ENCODE data around the gene ANKRD16.
"Not testable (repeated sequence)": the region's sequence is repeated elsewhere in the genome, so short reads cannot be mapped to it uniquely, and the experiment has no call there.

Gene ANKRD16

DNA sequence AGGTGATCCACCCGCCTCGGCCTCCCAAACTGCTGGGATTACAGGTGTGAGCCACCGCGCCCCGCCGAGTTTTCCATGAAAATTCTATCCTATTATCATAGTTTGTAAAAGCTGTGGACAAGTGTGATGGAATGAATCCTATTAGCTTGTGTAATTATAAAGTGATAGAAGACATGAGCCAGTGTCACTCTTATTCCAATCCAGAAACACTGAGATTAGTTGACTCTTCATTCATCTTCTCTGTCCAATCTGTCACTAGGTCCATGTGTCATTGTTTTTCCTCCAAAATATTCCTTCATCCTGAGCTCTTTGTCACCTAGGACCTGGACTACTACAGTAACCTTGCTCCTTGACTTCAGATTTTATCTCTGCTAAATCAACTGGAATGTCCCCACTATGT lies 13.9 kb upstream of the ANKRD16 start:
- no peak for DNase-seq (ENCODE audit: low spot score)

DNA sequence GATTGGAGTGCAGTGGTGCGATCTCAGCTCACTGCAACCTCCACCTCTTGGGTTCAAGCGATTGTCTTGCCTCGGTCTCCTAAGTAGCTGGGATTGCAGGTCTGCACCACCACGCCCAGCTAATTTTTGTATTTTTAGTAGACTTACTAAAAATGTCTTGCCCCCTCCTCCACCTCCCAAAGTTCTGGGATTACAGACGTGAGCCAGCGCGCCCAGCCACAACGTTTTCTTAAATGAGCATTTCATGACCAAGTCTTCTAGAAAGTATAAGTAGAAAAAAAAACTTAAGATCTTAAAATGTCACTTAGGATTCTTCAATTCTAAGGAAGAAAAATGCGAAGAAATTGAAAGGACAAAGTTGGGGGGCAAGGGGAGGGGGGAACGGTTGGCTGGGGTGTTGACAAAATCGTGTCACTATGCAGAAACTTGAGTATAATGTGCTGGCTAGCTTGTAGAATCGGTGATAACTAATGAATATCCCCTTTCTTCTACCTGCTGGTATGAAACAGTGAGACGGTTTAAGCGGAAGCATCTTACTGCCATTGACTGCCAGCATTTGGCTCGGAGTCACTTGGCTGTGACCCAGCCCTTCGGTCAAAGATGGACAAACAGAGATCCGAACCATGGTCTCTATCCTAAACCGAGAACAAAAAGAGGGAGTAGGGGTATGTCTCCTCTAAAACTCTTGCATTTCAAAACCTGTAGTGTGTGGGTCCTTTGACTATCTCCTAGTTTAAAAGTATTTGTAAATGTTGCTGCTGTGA lies 13.0 kb upstream of the ANKRD16 start:
- DNase-seq (ENCODE audit: low spot score): no peak

DNA sequence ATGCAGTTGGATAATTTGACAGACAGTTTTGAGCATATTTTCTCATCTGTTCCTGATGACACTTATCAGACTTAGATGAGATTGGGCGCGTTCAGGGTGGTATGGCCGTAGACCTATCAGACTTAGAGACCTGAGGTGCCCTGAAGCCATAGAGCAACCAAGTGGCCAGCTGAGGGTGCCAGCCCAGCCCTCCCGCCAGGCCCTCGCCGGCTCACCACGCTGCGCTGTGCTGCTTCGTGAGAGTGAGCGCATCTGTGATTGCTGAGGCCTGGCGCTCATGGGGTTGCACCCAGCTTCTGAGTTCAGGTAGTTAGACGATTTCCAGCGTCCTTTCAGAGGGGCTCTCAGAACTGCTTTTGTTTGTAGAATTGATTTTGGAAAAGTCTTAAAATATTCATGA lies 10.6 kb upstream of the ANKRD16 start:
- no peak for DNase-seq (ENCODE audit: low spot score)

DNA sequence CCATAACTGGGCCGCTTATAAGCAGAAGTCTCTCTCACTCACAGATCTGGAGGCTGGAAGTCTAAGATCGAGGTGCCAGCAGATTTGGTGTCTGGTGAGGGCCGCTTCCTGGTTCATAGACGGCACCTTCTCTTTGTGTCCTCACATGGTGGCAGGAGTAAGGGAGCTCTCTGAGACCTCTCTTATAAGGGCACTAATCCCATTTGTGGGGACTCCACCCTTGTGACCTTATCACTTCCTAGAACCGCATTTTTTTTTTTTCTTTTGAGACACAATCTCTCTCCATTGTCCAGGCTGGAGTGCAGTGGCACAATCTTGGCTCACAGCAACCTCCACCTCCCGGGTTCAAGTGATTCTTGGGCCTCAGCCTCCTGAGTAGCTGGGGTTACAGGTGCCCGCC lies 8.5 kb upstream of the ANKRD16 start:
- no peak for DNase-seq (ENCODE audit: low spot score)

DNA sequence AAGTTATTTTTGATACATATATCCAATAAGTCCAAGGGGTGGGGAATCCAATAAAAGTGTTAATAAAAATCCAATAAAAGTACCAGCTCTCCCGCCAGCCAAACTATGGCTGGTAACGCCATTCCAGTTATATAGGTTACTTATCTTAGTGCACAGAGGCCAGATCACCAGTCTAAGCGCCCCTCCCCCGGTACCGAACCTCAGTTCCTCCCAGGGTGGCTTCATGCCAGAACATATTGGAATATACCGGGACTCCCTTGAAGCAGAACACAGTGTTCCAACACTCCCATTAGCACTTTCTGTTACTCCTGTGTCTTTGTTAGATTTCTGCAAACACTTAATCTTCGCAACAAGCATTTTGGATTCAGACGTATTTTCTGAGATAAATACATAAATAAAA lies 7.8 kb upstream of the ANKRD16 start:
- DNase-seq (ENCODE audit: low spot score): no peak

DNA sequence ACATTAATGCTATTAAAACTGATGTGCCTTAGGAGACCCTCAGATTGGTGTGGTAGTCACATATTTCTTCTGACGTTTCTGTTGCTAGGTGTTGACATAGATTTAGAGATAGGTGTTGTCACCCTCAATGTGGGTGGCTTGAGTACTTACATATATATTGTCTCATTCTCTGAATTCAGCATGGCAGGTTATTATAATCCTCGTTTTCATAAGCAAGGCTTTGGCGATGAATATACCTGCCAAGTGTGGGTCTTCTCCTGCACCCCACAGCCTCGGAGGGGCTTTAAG lies 7.3 kb upstream of the ANKRD16 start:
- DNase-seq (ENCODE audit: low spot score): no peak

DNA sequence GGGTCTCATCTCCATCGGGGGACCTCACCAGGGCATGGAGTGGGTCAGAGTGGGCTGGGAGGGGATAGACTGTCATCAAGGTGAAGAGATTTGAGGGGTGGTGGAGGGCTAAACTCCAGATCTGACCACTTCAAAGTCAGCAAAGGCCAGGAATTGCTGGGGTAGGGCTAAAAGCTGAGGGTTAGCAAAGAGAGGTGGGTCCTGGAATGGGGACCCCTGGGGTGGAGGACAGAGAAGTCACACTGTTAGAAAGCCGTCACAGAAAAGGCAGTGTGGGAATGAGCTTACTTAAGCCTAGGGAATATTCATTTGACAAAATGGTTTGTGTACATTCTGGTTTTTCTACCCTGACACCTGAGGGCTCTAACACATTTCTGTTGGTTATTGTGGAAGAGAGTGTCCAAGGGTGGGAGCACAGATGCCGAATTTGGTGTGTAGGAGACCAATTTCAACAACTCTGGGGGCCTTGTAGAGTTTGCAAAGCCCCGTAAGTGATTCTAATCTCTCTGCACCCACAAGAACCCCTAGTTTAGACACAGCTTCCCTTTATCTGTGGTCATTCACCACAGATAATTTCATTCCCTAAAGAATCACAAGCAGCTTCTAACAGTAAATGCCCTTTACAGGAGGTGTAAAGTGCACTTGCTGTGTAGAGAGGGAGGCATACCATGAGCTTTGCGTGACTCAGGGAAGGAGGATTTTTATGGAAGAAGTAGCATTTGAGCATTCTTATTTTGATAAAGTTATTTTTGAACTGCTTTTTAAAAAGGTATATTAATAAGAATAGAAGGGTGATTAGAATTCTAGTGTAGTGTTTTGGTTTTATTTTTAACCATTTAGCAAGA lies 6.7 kb upstream of the ANKRD16 start:
- DNase-seq (ENCODE audit: low spot score): peak; percentile 31

DNA sequence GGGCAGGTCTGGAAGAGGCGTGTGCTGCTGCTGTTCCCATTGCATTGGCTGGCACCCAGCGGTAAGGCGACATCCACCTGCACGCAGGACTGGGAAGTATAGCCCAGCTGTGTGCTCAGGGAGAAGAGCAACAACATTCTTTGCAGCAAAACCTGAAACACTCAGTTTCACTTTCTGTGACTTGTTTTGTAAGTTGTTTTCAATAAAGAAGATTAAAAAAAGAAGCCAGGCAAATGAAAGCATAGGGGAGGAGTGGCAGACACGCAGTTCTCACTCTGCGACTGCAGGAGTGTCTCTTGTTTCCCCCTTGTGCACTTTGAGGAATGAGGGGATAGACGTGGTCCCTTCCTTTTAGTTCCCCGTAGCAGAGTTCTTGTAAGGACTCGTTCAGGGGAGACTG lies 6.1 kb upstream of the ANKRD16 start:
- no peak for DNase-seq (ENCODE audit: low spot score)

DNA sequence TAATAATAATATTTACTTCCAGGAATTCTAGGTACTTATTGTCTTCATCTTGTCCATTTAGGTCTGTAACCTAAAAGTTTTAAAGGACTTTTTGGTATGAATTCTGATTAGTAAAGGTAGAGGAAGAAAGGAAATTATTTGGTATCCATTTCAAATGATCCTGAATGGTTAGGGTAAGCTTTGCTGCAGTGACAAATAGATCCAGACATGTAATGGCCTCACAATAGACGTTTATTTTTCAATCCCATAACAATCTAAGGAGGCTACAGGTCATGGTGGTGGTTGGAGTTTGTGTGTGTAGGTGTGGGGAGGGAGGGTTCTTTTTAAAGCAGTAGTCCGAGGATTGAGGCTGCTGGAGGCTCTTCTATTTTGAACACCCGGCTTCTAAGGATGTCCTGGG lies 5.7 kb upstream of the ANKRD16 start:
- no peak for DNase-seq (ENCODE audit: low spot score)

DNA sequence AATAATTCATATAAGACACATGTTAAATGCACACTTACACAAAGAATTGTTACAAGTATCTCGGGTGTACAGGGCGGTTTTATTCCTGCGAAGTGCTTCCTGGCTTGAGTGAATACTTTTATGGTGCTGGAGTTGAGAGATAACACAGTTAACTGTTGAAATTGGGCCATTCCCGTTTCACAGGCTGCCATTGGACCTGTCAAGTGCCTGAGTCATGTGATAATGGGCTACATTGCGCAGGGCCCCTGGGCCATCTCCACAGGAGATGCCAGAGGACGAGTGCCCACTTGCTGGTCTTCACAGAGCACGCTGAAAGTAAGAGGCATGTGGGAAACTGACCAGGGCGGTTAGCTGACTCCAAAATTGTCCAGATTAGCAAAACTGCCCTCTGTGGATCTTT lies 5.2 kb upstream of the ANKRD16 start:
- no peak for DNase-seq (ENCODE audit: low spot score)

DNA sequence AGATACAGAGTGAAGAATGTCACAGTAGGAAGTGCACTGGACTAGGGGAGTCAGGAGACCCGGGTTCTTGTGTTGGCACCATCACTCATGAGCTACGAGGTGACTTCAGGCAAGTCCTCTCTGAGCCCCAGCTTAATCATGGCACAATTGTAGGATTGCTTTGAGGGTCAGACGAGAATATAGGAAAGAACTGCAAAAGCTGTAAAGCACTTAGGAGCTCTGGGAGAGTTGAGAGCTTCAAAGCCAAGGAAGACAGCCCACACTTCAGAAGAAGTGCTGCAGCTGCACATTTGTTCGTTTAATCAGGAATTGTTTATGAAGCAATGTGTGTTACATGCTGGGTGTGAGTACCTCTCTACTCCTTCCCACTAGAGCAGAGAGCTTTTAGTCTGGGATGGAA lies 4.7 kb upstream of the ANKRD16 start:
- DNase-seq (ENCODE audit: low spot score): no peak

DNA sequence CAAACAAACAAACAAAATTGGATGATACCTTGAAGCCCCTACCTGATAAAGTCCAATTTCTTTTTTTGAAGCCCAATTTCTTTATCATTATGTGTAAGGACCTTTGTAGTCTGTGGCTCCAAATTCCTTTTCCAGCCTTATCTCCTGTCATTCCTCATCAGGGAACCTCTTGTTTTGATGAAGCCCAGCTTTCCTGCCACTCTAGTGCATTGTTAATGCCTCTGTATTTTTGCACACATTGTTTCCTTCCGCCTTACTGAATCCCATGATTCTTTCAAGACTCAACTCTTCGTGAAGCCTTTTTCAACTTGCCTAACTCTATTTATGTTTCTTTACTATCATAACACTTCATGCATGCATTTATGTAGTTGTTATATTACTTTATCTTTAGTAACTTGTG lies 3.6 kb upstream of the ANKRD16 start:
- no peak for DNase-seq (ENCODE audit: low spot score)

DNA sequence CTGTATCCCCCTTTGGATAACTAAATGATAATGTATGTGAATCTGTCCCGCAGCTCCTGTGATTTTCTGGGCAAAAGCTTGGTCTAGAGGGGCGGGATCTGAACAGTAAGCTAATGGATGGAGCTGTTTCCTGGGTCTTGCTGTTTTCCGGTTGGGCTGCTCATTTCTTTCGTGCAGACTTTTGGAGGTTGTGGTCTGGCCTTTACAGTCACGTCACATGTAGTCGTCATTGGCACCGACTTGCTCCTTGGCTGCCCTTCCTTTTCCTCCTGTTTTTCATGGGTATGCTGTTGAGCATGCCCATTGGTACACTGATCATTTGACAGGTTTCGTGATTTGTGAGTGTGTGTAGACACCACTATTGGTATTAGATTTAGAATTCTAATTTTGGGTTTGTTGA lies 2.3 kb upstream of the ANKRD16 start:
- DNase-seq (ENCODE audit: low spot score): no peak

DNA sequence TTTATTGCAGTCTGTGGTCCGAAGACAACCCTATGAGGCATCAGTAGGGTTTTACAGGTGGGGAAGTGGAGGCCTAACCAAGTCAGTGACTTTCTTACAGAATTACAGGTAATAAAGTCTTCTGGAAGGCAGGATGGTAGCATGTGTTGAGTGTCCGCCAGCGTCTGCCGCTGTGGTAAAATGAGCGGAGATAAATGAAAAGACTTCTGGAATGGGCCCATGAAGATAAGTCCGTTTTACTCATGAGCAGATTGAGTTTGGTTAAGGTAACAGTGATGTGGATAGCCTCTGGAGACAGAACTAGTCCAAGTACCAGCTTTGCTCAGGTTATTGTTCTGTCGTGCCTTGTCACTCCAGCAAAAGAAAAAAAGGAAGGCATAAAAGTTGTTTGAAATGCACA lies 1.3 kb upstream of the ANKRD16 start:
- DNase-seq (ENCODE audit: low spot score): no peak

DNA sequence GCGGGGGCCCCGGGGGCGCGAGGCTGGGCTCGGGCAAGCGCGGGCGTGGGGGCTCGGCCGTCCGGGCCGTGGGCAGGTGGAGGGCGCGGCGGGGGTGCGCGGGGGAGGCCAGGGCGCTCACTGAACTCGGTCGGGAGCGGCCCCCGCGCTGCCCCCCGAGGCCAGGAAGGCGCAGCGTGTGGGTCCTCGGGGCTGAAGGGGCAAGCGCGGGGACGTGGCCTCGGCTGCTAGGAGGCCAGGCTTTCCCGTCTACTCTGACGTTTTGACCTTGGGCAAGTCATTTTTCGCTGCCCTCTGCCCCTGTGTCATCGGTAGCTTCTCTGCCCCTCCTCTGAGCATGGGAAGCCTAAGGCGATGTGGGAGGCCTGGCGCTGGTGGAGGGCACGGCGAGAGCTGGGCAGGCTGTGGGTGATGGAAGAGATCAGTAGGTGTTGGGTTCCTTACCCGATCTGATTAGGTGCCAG lies 791 bp upstream of the ANKRD16 start:
- DNase-seq (ENCODE audit: low spot score): no peak

DNA sequence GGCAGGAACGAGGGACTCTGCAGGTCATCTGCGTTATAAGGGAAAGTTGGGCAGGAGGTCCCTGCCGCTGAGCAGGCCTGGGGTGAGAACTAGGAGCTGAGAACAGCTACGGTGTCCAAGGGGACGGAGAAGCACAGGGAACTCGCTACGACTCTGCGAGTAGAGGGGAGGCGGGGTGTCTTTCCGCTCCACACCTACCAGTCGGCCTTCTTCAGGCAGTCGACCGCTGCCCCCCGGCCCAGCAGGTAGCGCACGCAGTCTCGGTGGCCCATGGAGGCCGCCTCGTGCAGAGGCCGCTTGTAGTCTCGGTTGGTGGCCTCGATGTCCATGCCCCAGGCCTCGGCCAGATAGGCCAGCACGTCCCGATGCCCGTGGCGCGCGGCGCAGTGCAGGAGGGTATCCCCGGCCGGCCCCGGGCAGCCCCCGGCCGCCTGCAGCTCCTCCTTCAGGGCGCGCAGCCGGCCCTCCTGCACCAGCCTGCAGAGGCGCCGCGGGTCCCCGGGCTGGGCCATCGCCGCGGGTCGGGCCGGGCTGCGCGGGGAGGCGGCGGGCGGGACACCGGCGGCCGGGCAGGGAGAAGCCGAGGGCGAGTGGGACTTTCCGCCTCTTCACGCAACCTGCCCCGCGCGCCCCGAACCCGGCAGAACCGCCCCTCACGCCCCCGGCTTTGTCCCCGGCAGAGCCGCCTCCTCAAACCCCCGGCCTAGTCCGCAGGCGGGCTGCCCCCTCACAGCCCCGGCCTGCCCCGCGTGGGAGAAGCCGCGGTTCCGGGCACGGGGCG lies 660 bp downstream of the ANKRD16 start:
- DNase-seq (ENCODE audit: low spot score): no peak

DNA sequence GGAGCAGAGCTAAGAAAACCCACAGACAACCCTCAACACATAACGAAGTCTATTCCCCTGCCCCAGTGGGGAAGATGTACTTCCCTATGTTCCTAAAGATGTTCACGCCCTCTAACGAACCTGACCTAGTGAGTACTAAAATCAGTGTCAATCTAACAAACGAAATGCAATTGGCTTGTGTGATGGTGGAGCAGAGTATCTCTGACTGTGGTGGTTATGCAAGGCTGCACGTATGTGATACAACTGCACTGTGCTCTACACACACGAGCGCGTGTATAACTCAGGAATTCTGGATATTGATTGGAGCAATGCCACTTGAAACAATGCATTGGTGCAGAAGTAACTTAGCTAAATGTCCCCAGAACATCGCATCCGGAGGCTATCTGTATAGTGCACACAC lies 1.3 kb downstream of the ANKRD16 start:
- DNase-seq (ENCODE audit: low spot score): peak; percentile 58

DNA sequence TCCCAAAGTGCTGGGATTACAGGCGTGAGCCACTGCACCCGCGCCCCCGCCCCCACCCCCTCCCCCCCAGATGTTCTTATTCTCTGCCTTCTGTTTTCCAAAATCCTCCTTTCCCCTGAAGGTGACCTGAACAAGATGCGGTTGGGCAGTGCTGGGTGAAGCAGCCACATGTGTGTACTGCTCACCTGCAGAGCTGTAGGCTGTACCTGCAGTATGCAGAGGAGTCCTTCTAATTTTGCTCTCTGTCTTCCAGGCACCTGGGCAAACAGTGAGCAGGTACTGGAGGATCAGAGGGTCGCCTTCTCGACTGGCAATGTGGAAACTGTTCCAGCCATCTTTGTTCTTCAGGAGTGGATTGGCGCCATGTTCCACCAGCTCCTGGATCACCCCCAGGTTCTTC lies 2.1 kb downstream of the ANKRD16 start:
- no peak for DNase-seq (ENCODE audit: low spot score)

DNA sequence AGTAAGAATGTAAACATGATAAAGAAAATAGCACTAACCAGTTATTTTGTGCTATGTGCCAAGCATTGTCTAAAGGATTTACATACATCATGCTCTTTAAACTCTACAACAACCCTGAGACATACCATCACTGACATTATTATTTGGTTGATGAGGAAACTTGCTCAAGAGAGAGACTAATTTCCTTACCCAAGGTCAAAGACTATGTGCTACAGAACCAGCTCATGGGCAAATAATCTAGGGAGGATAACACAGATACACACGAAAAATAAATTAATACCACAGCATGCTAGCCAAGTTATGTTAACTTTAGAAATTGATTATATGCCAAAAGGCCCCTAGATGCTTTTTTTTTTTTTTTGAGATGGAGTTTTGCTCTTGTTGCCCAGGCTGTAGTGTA lies 2.7 kb downstream of the ANKRD16 start:
- no peak for DNase-seq (ENCODE audit: low spot score)

DNA sequence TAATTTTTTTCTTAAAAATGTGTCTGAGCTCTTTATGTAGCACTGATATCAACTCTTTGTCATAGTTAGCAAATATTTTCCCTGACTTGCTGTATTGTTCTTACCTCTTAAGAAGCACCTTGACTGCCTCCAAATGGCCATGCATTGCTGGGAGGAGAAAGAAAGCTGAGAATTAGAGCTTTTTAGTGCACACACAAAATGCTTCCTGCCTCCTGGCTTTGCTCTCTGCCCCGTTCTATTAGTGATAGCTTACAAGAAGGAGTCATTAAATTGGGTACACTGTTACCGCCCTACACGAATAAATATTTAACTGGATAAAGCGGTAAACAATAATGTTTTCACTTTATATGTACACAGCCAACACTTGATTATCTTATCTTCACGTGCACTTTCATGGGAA lies 4.1 kb downstream of the ANKRD16 start:
- no peak for DNase-seq (ENCODE audit: low spot score)

DNA sequence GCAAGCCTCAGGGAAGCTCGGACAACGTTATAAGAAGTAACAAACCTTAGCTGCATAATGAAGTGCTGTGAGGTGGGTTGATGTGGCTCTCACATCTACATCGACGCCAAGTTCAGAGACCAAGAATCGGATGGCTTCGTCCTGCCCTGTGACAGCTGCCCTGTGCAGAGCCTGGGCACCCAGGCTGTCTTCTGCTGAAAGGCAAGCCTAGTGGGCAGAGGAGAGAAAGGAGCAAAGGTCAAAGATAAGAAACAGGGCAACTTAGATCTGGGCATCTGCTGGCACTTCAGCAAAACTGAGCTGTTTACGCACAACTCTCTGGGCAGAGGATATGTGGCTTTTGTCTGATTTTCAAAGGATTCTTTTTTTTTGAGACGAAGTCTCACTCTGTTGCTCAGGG lies 6.7 kb downstream of the ANKRD16 start:
- DNase-seq (ENCODE audit: low spot score): no peak

DNA sequence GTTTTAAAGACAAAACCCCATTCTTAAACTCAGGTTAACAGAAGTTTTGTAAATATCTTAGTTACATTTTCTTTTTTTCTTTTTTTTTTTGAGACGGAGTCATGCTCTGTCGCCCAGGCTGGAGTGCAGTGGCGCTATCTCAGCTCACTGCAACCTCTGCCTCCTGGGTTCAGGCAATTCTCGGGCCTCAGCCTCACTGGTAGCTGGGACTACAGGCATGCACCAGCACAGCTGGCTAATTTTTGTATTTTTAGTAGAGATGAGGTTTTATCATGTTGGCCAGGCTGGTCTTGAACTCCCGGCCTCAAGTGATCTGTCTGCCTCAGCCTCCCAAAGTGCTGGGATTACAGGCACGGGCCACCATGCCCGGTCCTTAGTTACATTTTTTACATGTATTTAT lies 12.7 kb downstream of the ANKRD16 start:
- not testable (repeated sequence) for DNase-seq (ENCODE audit: low spot score)

DNA sequence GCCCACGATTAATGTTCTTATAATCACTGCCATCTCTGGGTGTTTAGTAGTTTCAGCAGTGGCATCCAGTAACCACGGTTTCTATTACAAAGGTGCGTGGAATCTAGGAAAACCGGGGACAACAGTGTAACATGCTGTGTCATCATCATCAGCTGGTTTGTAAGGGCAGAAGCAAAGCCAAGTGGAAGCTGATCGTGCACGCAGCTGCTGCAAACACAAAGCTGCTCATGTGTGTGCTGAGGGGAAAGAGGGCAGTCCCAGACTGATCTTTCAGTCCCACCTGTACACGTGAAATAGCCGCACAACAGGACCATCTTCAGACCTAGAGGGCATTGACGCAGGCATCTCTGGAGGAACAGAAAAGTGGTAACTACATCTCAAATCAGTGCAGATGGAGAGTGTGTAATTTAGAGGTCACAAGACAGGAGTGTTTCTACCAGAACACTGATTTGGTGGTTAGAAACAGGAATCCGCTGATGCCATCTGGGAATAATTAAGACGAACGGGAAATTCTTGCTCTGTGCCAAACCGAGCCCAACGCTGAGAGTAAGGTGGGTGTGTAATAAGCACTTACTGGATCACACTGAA lies 13.4 kb downstream of the ANKRD16 start:
- peak; percentile 42 for DNase-seq (ENCODE audit: low spot score)
